ENCODE results near the gene JAG2. TPM values are rescaled to one million over a fixed set of nuclear protein-coding genes. Genes with fewer than 3 reads are reported as not detected.

Gene JAG2
- total RNA-seq, 4 donors from 2014 or later = 5.0 to 19.0 (median 13.9) TPM

- no peaks in the 10 kb centered on the region for H3K27me3 ChIP-seq
- H3K4me1 ChIP-seq = no peaks in the 10 kb centered on the region
- WGBS = 90% methylated on average over 18 of the region's 27 CpGs
- no peak overlapping the region for H3K4me3 ChIP-seq
- H3K36me3 ChIP-seq = peaks cover 0 to 85% (median 25%) of the 10 kb centered on the region in 4 donors
- no peak overlapping the region for H3K27ac ChIP-seq (replicated peaks in 1 of 4)
- DNase-seq (ENCODE audit: extremely low spot score) = no peak
- intact Hi-C loops (cut with DNase I) = no loop called here
- TF ChIP-seq POLR2A (IDR thresholded peaks at IDR 0.05; ENCODE audit: low read depth) = no peak
- TF ChIP-seq EP300 (IDR thresholded peaks at IDR 0.05) = no peak
- no peak for TF ChIP-seq POLR2AphosphoS5 (IDR thresholded peaks at IDR 0.05)
- no peak for TF ChIP-seq CTCF (IDR thresholded peaks at IDR 0.05)
- H3K9me3 ChIP-seq = peaks cover 0 to 23% (median 19%) of the 10 kb centered on the region in 4 donors
These were observed 25.0 kb downstream of the JAG2 start for GRCh38 chr14:105143451-105144025.

- no peak for DNase-seq (ENCODE audit: extremely low spot score)
- Histone ChIP-seq H3K36me3 (peaks cover 0 to 79% (median 19%) of the 10 kb centered on the region in 4 donors), H3K4me1 (no peaks in the 10 kb centered on the region), H3K9me3 (peaks cover 0 to 23% (median 19%) of the 10 kb centered on the region in 4 donors), H3K4me3 (no peak overlapping the region), H3K27me3 (no peaks in the 10 kb centered on the region), H3K27ac (replicated peaks in 1 of 4) (no peak overlapping the region)
- 98% methylated on average over 16 of the region's 60 CpGs for whole genome bisulfite sequencing
- intact Hi-C loops (cut with DNase I) = no loop called here
- TF ChIP-seq POLR2A (IDR thresholded peaks at IDR 0.05; ENCODE audit: low read depth) = no peak
These were observed 25.7 kb downstream of the JAG2 start for GRCh38 chr14:105142651-105143450.

GRCh38 chr14:105141486-105142281 is 26.9 kb downstream of the JAG2 start:
- 94% methylated on average over 33 of the region's 43 CpGs for WGBS
- DNase-seq (ENCODE audit: extremely low spot score) = no peak
- TF ChIP-seq POLR2A (IDR thresholded peaks at IDR 0.05; ENCODE audit: low read depth) (no peak), EP300 (IDR thresholded peaks at IDR 0.05) (no peak), CTCF (IDR thresholded peaks at IDR 0.05) (no peak), POLR2AphosphoS5 (IDR thresholded peaks at IDR 0.05) (no peak)
- Histone ChIP-seq H3K36me3 (peaks cover 0 to 67% (median 14%) of the 10 kb centered on the region in 4 donors), H3K27me3 (peaks cover 0 to 5% (median 0%) of the 10 kb centered on the region in 4 donors), H3K9me3 (peaks cover 0 to 23% (median 19%) of the 10 kb centered on the region in 4 donors), H3K4me3 (no peak overlapping the region), H3K4me1 (no peaks in the 10 kb centered on the region), H3K27ac (replicated peaks in 1 of 4) (no peak overlapping the region)
- intact Hi-C loops (cut with DNase I) = no loop called here

GRCh38 chr14:105141026-105141425 is 27.6 kb downstream of the JAG2 start:
- TF ChIP-seq CTCF (IDR thresholded peaks at IDR 0.05) = no peak
- no peak overlapping the region for H3K27ac ChIP-seq (replicated peaks in 1 of 4)
- no peaks in the 10 kb centered on the region for H3K4me1 ChIP-seq
- H3K36me3 ChIP-seq = peaks cover 0 to 60% (median 12%) of the 10 kb centered on the region in 4 donors
- H3K4me3 ChIP-seq = no peak overlapping the region
- peaks cover 0 to 23% (median 19%) of the 10 kb centered on the region in 4 donors for H3K9me3 ChIP-seq
- intact Hi-C loops (cut with DNase I) = no loop called here
- H3K27me3 ChIP-seq = peaks cover 0 to 5% (median 0%) of the 10 kb centered on the region in 4 donors
- WGBS = 92% methylated on average over 6 of the region's 6 CpGs
- DNase-seq (ENCODE audit: extremely low spot score) = no peak

GRCh38 chr14:105140581-105140980 is 28.0 kb downstream of the JAG2 start:
- intact Hi-C loops (cut with DNase I) = no loop called here

More at GRCh38 chr14:105140581-105140980, 28.0 kb downstream of the JAG2 start:
- 93% methylated on average over 6 of the region's 7 CpGs for WGBS
- Histone ChIP-seq H3K9me3 (peaks cover 0 to 23% (median 19%) of the 10 kb centered on the region in 4 donors), H3K36me3 (peaks cover 0 to 56% (median 10%) of the 10 kb centered on the region in 4 donors), H3K27me3 (peaks cover 0 to 5% (median 0%) of the 10 kb centered on the region in 4 donors), H3K27ac (replicated peaks in 1 of 4) (no peak overlapping the region), H3K4me3 (no peak overlapping the region), H3K4me1 (no peaks in the 10 kb centered on the region)
- TF ChIP-seq POLR2A (IDR thresholded peaks at IDR 0.05; ENCODE audit: low read depth) = no peak
- TF ChIP-seq EP300 (IDR thresholded peaks at IDR 0.05) = no peak
- TF ChIP-seq POLR2AphosphoS5 (IDR thresholded peaks at IDR 0.05) = no peak
- no peak for TF ChIP-seq CTCF (IDR thresholded peaks at IDR 0.05)
- no peak for DNase-seq (ENCODE audit: extremely low spot score)
